CD14-positive monocyte (primary cell): Measurements from ENCODE around the gene SEL1L3. TPM values are rescaled to one million over a fixed set of nuclear protein-coding genes. Genes with fewer than 3 reads are reported as not detected.

ENCODE experiments used
- DNase-seq, 3 donors: peaks; one replicate each; pipeline ENCODE4 v3.0.0-alpha.2; 2011 to 2022
- H2AFZ ChIP-seq: 2 replicates; pipeline ENCODE4 v1.6.0; 2012; ENCODE audit warnings: mild to moderate bottlenecking, low read depth, low read length, inconsistent platforms; ENCODE audit not compliant: insufficient read depth, poor library complexity, severe bottlenecking
- H3K27ac ChIP-seq, 2 donors: 1 replicate in 1 of 2; 2 replicates in 1 of 2; pipeline ENCODE4 v1.5.1; 2012 to 2013; ENCODE audit warnings: low read length in 2 of 2, control low read depth in 1 of 2, inconsistent platforms in 1 of 2, low read depth in 1 of 2, mild to moderate bottlenecking in 1 of 2
- H3K27me3 ChIP-seq, 2 donors: one replicate each; pipeline versions ENCODE4 v1.6.0 to v1.6.1; 2011 to 2013; ENCODE audit warnings: low read length in 2 of 2; ENCODE audit not compliant: control insufficient read depth in 2 of 2, insufficient read depth in 2 of 2
- H3K36me3 ChIP-seq, 2 donors: replicated peaks in 1 of 2; 1 replicate in 1 of 2; 2 replicates in 1 of 2; pipeline versions ENCODE4 v1.5.1 to v1.6.1; 2012 to 2013; ENCODE audit warnings: low read length in 2 of 2, control low read depth in 1 of 2, inconsistent platforms in 1 of 2, mild to moderate bottlenecking in 1 of 2; ENCODE audit not compliant: insufficient read depth in 2 of 2, control insufficient read depth in 1 of 2
- H3K4me1 ChIP-seq, 2 donors: 1 replicate in 1 of 2; 2 replicates in 1 of 2; pipeline versions ENCODE4 v1.5.1 to v1.6.1; 2012 to 2013; ENCODE audit warnings: low read length in 2 of 2, control low read depth in 1 of 2, inconsistent platforms in 1 of 2, mild to moderate bottlenecking in 1 of 2, moderate library complexity in 1 of 2; ENCODE audit not compliant: insufficient read depth in 2 of 2, control insufficient read depth in 1 of 2
- H3K4me2 ChIP-seq: replicated peaks from 2 replicates; pipeline ENCODE3; 2012; ENCODE audit warnings: low read length, moderate library complexity, mild to moderate bottlenecking; ENCODE audit not compliant: poor library complexity, severe bottlenecking; ENCODE audit errors: extremely low read depth
- H3K4me3 ChIP-seq, 3 experiments: fragments of 200-600 bp in 1 of 3; sonication (generic) in 1 of 3; replicated peaks in 1 of 3; 1 replicate in 2 of 3; 2 replicates in 1 of 3; pipeline ENCODE4 v1.5.1; 2011 to 2013; ENCODE audit warnings: low read length in 3 of 3, mild to moderate bottlenecking in 3 of 3, control low read depth in 2 of 3, low read depth in 2 of 3, inconsistent platforms in 1 of 3, moderate library complexity in 1 of 3
- H3K79me2 ChIP-seq: 2 replicates; pipeline ENCODE4 v1.6.0; 2012; ENCODE audit warnings: mild to moderate bottlenecking, control low read depth, inconsistent platforms, low read length, moderate library complexity; ENCODE audit not compliant: insufficient read depth
- H3K9ac ChIP-seq: 2 replicates; pipeline ENCODE4 v1.6.0; 2017; ENCODE audit warnings: low read length, mild to moderate bottlenecking; ENCODE audit not compliant: insufficient read depth, poor library complexity, severe bottlenecking
- H3K9me3 ChIP-seq, 2 donors: replicated peaks in 1 of 2; 1 replicate in 1 of 2; 2 replicates in 1 of 2; pipeline versions ENCODE4 v1.5.1 to v1.6.1; 2012 to 2013; ENCODE audit warnings: low read length in 2 of 2, control low read depth in 1 of 2; ENCODE audit not compliant: control insufficient read depth in 1 of 2, insufficient read depth in 1 of 2
- H4K20me1 ChIP-seq: 2 replicates; pipeline ENCODE4 v1.6.0; 2012; ENCODE audit warnings: mild to moderate bottlenecking, low read length, control low read depth, moderate library complexity; ENCODE audit not compliant: insufficient read depth
- H3K27ac Mint-ChIP-seq, 7 donors: one replicate each; pipeline ENCODE4 v1.8.0; 2020; ENCODE audit warnings: mild to moderate bottlenecking in 7 of 7, mixed read lengths in 7 of 7, moderate library complexity in 6 of 7, inconsistent platforms in 2 of 7
- H3K27me3 Mint-ChIP-seq, 3 donors: one replicate each; pipeline ENCODE4 v1.8.0; 2021 to 2022; ENCODE audit warnings: low read depth in 3 of 3, mild to moderate bottlenecking in 3 of 3, mixed read lengths in 3 of 3, moderate library complexity in 3 of 3, inconsistent platforms in 1 of 3
- H3K36me3 Mint-ChIP-seq, 2 donors: one replicate each; pipeline ENCODE4 v1.8.0; 2020; ENCODE audit warnings: mixed read lengths in 2 of 2, inconsistent platforms in 1 of 2, mild to moderate bottlenecking in 1 of 2
- H3K4me1 Mint-ChIP-seq: one replicate; pipeline ENCODE4 v1.8.0; 2020; ENCODE audit warnings: mild to moderate bottlenecking, mixed read lengths
- H3K4me3 Mint-ChIP-seq, 2 donors: one replicate each; pipeline ENCODE4 v1.8.0; 2020; ENCODE audit warnings: mild to moderate bottlenecking in 2 of 2, mixed read lengths in 2 of 2, moderate library complexity in 1 of 2
- H3K9me3 Mint-ChIP-seq, 7 donors: one replicate each; pipeline ENCODE4 v1.8.0; 2020 to 2022; ENCODE audit warnings: mixed read lengths in 7 of 7, mild to moderate bottlenecking in 6 of 7, moderate library complexity in 6 of 7, inconsistent platforms in 2 of 7
- WGBS: methylation state at CpG from one replicate; pipeline ENCODE4 v1.1.5; 2013; ENCODE audit warnings: missing lambda C conversion rate; ENCODE audit not compliant: insufficient coverage; 5-methylcytosine and 5-hydroxymethylcytosine counted together
- intact Hi-C, 2 donors: fragments of 100-400 bp; cut with micrococcal nuclease; formaldehyde crosslinking; loops; one replicate each; pipeline versions ENCODE4 v1.15.0 to v1.15.1; 2023
- polyA plus RNA-seq, 3 donors: library from polyadenylated mRNA; depleted of rRNA in 1 of 3; unstranded in 2 of 3; stranded (reverse) in 1 of 3; fragments of 300-500 nt in 2 of 3; fragments of >200 nt in 1 of 3; fragmentation: Illumina TruSeq in 2 of 3; gene quantifications; 1 replicate in 2 of 3; 2 replicates in 1 of 3; pipeline ENCODE4 v1.2.3, GENCODE V29; 2012 to 2021
- TF ChIP-seq, protein P1 (sequence below): fragments of 200-600 bp; IDR thresholded peaks from one replicate; pipeline ENCODE4 v1.8.0; 2022; ENCODE audit warnings: antibody characterized with exemption, mild to moderate bottlenecking

The SEL1L3 gene
- polyA plus RNA-seq, 3 donors, result 0.61 to 2.2 (median 1.7) TPM

- Histone ChIP-seq H3K27ac (no peak overlapping the region), H2AFZ (no peak overlapping the region), H3K79me2 (no peaks in the 10 kb centered on the region), H3K4me2 (no peak overlapping the region), H4K20me1 (no peaks in the 10 kb centered on the region), H3K36me3 (no peaks in the 10 kb centered on the region), H3K9ac (no peak overlapping the region), H3K9me3 (no peaks in the 10 kb centered on the region), H3K4me1 (peaks cover 9 to 11% of the 10 kb centered on the region in 2 donors), H3K4me3 (no peak overlapping the region), H3K27me3 (no peaks in the 10 kb centered on the region)
- WGBS, result 83% methylated on average over 6 of the region's 7 CpGs
- intact Hi-C loops, result no loop called here
- peaks cover 4 to 5% (median 4%) of the 10 kb centered on the region in 3 donors for H3K27me3 Mint-ChIP-seq
- TF ChIP-seq, protein P1, sequence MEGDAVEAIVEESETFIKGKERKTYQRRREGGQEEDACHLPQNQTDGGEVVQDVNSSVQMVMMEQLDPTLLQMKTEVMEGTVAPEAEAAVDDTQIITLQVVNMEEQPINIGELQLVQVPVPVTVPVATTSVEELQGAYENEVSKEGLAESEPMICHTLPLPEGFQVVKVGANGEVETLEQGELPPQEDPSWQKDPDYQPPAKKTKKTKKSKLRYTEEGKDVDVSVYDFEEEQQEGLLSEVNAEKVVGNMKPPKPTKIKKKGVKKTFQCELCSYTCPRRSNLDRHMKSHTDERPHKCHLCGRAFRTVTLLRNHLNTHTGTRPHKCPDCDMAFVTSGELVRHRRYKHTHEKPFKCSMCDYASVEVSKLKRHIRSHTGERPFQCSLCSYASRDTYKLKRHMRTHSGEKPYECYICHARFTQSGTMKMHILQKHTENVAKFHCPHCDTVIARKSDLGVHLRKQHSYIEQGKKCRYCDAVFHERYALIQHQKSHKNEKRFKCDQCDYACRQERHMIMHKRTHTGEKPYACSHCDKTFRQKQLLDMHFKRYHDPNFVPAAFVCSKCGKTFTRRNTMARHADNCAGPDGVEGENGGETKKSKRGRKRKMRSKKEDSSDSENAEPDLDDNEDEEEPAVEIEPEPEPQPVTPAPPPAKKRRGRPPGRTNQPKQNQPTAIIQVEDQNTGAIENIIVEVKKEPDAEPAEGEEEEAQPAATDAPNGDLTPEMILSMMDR, result no peak
- H3K4me3 Mint-ChIP-seq, result no peak overlapping the region
- H3K36me3 Mint-ChIP-seq, result peaks cover 0 to 2% of the 10 kb centered on the region in 2 donors
- no peak for DNase-seq
- no peak overlapping the region for H3K27ac Mint-ChIP-seq
- peaks cover 0 to under 1% (median 0%) of the 10 kb centered on the region in 7 donors for H3K9me3 Mint-ChIP-seq
- H3K4me1 Mint-ChIP-seq, result peaks cover 14% of the 10 kb centered on the region
Measured at GRCh38 chr4:25782482-25782881, 80.3 kb downstream of the SEL1L3 start.

DNA sequence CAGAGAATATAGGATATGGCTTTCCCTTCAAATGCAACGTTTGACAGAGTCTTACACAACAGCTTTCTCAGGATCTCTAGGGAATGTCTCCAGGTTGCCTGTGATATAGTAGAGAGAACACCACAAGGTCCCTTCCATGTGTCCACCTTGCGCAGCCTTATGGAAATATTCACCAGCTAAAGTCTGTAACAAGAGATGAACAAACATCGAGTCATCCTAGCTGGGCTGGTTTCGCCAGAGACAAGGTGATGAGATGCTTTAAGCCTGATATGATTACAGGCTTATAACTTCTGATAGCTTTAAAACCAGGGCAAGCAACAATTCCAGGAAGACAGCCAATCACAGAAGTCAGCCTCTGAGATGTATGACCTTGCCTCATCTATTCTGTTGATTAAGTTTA, 83.8 kb downstream of the SEL1L3 start:
- Mint-ChIP-seq H3K4me3 (no peak overlapping the region), H3K27me3 (peaks cover 0 to 3% (median 1%) of the 10 kb centered on the region in 3 donors), H3K27ac (no peak overlapping the region), H3K9me3 (peaks cover 0 to 3% (median 0%) of the 10 kb centered on the region in 7 donors), H3K36me3 (peaks cover 0 to 2% of the 10 kb centered on the region in 2 donors), H3K4me1 (peaks cover 11% of the 10 kb centered on the region)
- H3K79me2 ChIP-seq, result no peaks in the 10 kb centered on the region
- no peak overlapping the region for H2AFZ ChIP-seq
- DNase-seq, result no peak
- H3K9me3 ChIP-seq, result no peaks in the 10 kb centered on the region
- H4K20me1 ChIP-seq, result no peaks in the 10 kb centered on the region
- H3K4me3 ChIP-seq, result no peak overlapping the region
- no peaks in the 10 kb centered on the region for H3K27me3 ChIP-seq
- intact Hi-C loops, result no loop called here
- H3K27ac ChIP-seq, result no peak overlapping the region
- no peak overlapping the region for H3K4me2 ChIP-seq
- H3K36me3 ChIP-seq, result no peaks in the 10 kb centered on the region
- TF ChIP-seq, protein P1, result no peak
- peaks cover 8 to 10% of the 10 kb centered on the region in 2 donors for H3K4me1 ChIP-seq
- H3K9ac ChIP-seq, result no peak overlapping the region
- WGBS, result 95% methylated on average over 3 of the region's 4 CpGs
